GM19099 (cell line): ENCODE measurements around the gene CLDN5.

Experiments
- POLR2A ChIP-seq: IDR thresholded peaks from 3 replicates; pipeline ENCODE4 v1.6.1; 2011; ENCODE audit warnings: low read depth; ENCODE audit not compliant: insufficient read length; ENCODE audit errors: extremely low read depth

Gene CLDN5

DNA sequence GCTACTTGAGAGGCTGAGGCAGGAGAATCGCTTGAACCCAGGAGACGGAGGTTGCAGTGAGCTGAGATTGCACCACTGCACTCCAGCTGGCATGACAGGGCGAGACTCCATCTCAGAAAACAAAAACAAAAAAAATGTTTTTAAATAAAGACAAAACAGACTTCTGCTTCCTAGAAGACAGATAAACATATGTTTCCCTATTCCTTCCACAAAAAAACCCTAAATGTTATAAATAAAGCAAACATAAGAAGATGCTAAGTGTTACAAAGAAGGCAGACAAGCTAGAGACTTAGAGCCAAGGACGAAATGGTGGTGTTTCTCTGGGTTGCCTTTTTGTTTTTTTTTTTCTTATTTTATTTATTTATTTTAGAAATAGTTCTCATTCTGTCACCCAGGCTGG is 5.6 kb upstream of the CLDN5 start:
- TF ChIP-seq POLR2A: no peak

DNA sequence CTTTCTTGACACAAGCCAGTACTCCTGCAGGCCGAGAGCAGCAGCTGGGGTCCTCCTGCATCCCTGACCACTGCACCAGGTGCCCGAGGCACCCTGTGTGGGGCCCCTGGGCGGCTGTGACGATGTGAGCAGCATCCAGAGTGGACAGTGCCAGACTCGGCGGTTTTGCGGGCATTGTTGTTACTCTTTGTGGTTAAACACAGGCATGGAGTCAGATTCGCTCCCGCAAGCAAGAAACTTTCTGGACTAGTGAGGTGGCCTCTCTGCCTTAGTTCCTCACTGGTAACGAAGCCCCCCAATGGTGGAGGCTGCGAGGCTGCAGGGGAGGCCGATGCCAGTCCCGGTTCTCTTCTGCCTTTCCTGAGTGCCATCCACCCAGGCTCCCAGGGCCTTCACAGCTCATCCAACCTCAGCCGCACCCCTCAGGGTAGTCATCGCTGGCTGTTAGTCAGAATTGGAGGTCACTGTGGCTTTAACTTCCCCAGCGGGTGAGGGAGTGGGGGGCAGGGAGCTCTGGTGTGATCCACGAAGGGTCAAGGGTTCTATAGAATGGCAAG is 3.7 kb upstream of the CLDN5 start:
- TF ChIP-seq POLR2A: no peak

DNA sequence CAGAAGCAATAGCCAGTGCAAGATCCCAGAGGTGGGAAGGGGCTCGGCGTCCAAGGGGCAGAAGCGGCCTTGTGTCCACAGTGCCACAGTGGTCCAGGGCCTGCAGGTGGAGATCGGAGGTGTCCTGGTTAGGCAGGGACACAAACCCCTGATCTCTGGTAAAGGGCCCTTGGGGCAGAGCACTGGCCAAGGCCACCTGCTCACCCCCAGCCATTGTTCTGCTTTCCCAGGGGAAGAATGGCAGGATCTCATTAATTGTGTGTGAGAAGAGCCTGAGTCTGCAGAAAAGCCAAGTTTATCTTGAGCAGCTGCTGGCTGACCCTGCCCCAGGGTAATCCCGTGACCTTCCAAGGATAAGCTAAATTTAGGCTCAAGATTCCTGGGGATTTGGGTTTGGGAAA is 3.1 kb upstream of the CLDN5 start:
- no peak for TF ChIP-seq POLR2A

DNA sequence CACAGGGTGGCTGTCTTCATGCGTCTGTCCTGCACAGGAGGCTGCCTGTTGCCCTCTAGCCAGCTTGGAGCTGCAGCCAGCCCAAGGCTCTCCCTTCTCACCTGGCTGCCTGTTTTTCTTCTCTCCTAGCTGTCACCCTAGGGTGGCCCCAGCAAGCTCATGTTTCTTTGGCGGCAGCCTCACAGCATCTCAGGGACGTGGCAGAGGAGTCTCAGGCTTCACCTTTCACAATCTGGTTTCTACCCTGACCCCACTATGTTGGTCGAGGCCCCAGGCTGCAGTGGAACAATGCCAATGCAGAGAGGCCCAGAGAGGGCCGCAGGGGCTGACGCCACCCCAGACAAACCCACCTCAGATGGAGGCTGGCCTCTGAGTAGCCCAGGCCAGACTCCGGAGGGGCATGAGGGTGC is 2.5 kb upstream of the CLDN5 start:
- no peak for TF ChIP-seq POLR2A

DNA sequence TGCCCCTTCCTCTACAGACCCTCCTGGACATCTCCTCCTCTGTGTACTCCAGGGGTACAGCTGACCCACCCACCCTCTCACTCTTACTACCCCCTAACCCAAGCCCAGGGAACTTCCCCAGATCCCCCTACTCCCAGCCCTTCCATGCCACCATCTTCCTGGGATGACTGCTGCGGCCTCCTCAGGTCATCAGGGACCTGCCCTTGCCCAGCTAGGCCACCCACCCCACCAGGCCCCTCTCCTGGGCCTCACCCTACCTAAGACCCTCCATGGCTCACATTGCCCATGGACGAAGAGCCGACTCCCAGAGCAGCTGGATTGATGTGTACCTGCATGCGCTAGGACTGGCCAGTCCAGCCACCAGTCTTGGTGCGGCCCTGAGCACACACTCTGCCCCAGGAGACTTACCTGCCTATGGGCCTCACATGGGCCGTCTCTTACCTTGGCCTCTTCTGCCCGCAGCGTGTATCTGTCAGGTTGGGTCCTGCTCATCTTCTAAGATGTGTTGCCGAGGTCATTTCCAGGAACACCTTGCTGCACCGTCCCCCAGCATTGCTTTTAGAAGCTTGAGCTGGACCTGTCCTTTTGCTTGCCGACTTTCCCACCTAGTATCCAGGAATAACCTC is 2.0 kb upstream of the CLDN5 start:
- no peak for TF ChIP-seq POLR2A

DNA sequence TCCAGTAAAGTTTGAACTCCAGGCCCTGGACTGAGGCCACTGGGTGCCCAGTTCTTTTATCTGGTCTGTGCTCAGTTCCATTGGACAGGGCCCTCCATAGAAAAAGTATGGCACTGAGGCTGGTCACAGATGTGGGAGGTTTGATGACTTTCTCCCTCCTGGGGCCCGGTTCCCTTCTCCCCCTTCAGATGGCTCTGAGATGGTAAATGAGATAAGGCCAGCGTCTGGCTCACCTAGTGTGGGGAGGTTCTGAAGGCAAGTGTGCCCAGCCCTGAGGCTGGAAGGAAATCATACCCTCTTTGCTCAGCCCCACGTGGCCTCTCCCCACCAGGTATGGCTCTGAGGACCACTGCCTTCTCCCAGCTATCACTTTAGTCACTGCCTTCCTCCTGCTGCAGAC is 1.5 kb upstream of the CLDN5 start:
- TF ChIP-seq POLR2A: no peak

DNA sequence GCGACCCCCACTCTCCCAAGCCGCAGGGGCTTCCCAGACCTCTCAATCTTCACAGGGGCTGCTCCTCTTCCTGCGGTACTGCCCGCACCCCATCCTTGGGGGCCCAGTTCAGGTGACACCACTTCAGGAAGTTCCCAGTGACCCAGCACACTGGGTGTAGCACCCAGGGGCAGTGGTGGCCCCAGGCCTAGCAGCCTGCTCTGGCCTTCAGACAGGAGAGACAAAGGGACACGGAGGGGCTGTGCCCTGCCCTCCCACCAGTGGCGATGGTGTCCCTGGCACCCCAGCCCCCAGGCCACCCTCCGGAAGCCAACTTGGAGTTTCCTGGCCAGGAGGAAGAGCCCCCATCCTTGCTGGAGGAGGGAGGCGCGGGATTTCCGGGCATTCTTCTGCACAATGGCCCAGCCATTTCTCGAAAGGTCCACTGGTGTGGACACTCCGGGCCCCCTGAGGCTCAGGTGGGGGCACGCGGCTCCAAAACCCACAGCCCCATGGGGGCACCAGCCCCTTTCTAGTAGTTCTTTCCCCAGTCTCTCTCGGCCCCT is 978 bp upstream of the CLDN5 start:
- no peak for TF ChIP-seq POLR2A

DNA sequence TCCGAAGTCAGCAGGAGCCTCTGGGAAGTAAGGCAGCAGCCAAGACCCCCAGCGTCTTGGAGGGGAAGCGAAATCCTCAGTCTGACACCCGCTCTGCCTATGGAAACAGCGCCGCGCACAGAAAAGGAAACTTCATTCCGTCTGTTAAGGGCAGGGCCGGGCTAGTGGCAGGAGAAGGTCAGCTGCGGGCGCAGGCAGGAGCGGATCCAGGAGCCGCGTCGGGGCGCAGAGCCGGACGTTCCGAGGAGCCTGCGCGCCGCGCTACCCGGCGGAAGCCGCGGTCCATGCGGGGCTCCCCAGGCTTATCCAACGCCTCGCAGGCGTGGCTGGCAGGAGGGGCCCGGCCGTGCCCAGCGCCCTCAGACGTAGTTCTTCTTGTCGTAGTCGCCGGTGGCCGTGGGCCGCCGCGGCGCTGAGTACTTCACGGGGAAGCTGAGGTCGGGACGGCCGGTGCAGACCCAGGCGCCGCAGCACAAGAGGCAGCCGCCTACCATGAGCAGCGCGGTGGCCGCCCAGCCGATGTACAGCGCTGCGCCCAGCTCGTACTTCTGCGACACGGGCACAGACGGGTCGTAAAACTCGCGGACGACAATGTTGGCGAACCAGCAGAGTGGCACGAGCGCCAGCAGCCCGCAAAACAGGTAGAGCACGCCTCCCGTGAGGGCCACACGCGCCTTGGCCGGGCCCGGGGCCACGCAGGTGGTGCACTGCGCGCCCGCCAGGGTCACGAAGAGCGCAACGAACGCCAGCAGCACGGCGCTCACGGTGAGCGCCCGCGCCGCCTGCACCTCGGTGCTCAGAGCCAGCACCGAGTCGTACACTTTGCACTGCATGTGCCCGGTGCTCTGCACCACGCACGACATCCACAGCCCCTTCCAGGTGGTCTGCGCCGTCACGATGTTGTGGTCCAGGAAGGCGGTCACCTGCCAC is 705 bp downstream of the CLDN5 start:
- TF ChIP-seq POLR2A: no peak

DNA sequence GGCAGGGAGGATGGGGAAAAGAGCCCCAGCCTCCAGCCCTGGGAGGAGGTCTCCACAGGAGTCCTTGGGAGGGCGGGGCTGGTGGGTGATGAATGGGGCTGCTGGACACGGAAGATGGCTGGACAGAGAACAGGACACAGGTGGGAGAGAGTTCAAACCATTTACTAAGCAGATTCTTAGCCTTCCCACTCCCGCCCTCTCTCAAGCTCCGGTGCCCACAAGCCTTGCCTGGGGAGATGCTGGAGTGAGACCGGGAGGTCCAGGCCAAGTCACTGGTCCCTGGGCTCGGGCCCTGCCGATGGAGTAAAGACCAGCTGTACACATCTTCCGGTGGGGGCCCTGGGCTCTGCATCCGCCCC is 1.4 kb downstream of the CLDN5 start:
- no peak for TF ChIP-seq POLR2A

DNA sequence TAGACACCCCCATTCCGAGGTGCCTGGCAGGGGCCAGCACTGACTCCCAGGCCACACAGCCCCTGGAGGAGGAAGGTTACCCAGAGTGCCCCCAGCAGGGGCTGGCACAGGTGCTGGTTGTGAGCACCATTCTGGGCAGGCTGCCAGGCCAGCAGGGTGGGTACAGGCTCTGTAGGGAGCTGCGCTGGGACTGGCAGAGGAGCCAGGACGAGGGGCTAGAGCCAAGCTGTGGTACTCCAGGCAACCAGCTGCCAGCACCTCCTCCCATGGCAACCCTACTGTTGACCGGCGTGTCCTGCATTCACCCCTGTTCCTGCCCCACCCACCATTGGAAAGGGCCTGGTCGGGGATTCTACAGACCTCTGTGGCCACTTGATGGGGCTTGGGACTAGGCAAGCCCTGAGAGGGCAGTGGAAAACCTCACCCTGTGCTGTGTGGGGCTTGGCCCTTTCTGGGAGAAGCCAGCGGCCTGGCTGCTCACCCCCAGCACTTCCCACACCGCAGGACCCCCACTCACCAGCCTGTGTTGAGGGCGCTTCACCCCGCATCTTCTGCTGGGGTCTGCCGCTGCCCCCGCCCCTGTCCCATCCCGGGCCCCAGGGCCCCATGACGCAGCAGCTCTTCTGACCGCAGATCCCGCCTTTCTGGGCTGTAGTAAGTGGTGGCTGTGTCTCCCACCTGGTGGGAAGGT is 1.9 kb downstream of the CLDN5 start:
- TF ChIP-seq POLR2A: no peak

DNA sequence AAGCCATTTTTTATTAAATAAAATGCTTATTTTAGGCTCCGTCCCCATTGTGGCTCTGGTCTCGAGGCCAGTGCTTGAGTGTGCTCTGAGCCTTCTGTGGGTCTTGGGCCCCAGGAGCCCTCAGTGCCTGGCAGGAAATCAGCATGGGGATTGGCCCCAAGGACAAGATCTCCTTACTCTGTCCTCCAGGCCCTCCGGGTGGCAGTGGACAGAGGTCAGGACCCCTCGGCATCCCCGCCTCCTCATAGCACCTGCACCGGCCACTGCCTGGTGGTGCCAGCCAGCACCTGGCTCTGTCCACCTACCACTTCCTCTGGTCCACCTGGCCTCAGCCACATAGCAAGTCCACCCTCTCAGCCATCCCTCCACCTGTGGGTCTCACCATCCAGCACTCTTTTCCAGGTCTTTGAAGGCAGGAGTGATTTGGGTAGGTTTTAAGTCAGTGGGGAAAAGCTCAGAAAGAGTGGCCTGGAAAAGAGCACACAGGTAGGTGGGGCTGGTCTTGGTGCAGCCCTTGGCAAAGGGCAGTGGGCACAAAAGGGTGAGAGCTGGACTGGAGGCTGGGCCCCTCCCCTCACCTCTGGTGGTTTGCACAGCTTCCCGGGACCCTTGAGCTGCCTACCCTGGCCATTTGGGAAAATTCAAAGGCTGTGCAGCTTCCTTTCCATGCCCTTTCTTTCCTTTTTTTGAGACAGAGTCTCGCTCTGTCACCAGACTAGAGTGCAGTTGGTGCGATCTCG is 3.5 kb downstream of the CLDN5 start:
- no peak for TF ChIP-seq POLR2A

DNA sequence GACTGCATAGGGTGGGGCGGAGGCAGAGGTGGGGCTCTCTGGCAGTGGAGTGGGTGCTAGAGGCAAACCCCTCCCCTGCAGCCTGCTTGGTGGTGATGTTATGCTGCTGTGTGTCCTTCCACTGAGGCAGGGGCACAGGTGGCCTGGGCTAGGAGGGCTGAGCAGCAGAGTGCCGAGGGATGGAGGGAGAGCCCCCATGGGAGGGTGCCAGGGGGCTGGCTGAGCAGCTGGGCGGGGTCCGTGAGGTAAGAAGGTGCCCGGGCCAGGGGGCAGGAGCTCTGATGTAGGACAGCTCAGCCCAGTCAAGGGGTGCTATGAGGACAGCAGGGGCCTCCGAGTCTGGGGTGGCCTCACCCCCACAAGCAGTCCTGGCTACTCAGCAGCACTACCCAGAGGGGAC is 4.2 kb downstream of the CLDN5 start:
- TF ChIP-seq POLR2A: no peak

DNA sequence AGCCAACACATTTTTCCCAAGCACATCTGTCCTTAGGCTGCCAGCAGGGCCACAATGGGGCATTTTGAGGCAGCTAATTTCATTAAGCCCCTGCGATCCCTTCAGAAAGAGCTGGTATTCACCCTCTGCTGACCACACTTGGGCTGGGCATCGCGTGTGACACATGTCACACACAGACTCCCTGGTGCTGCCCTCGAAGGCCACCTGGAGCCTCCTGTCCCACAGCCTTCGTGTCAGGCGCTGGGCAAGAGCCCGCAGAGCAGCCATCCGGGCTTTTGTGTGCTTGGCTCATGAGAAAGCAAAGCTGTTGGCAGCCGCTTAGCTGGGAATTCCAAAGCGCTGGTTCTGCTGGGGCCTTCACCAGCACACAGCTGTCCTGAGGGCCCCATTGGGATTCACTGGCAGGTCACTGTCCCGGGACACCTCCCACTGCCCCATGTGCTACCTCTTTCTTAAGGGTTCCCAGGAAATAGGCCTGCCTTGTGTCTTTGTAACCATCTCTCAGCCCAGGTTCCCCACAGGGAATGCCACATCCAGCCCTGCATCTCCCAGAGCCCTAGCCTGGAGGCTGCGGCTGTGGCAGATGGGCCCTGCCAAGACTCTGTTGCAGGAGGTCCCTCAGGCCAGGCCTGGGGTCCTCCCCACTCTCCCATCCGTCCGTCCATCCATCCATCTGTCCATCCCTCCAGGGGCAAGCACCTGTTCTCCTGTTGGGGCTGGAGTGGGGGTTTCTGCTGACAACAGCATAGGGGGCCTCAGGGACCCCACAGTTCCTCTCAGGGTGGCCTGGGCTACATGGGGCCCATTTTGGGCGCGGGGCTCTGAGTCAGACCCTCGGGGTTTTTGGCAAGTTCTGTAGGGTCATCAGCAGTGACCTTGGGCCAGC is 4.9 kb downstream of the CLDN5 start:
- TF ChIP-seq POLR2A: no peak

DNA sequence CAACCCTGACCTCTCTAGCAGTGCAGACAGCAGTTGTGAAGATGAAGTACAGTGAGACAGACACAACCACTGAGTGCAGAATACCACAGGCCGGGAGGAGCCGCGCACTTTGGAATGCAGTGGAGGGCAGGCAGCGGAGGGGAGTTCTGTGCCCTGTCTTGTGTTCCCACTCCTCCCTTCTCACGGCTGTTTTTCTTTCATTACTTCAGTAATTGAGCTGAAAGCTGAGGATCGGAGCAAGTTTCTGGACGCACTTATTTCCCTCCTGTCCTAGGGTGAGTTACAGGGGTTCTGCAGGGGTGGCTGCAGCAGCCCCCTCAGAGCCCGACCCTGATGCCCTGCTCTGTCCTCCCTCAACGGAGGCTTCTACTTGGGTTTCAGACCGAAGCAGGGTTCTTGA is 5.6 kb downstream of the CLDN5 start:
- TF ChIP-seq POLR2A: no peak
